Small intestine (tissue), 7 donors: ENCODE measurements around the gene ASIC5. TPM values are rescaled to one million over a fixed set of nuclear protein-coding genes. Genes with fewer than 3 reads are reported as not detected.
"Not testable (repeated sequence)": the region's sequence is repeated elsewhere in the genome, so short reads cannot be mapped to it uniquely, and the experiment has no call there.

ENCODE experiments used
- DNase-seq, 2 donors: peaks; one replicate each; pipeline versions ENCODE4 v3.0.0 to v3.0.0-alpha.2; 2013
- FAIRE-seq: peaks from 2 replicates; lab custom pipeline; 2012; peaks lifted over from hg19 to GRCh38; lab: Jason Lieb, UNC
- H3K27ac ChIP-seq, 3 donors: one replicate each; pipeline ENCODE4 v1.5.1; 2013; ENCODE audit warnings: low read length in 2 of 3, mild to moderate bottlenecking in 2 of 3, control low read depth in 1 of 3, inconsistent platforms in 1 of 3, low read depth in 1 of 3, moderate library complexity in 1 of 3
- H3K27me3 ChIP-seq, 3 donors: one replicate each; pipeline ENCODE4 v1.6.1; 2013; ENCODE audit warnings: low read length in 3 of 3, inconsistent platforms in 1 of 3; ENCODE audit not compliant: control insufficient read depth in 3 of 3, insufficient read depth in 3 of 3
- H3K36me3 ChIP-seq, 3 donors: one replicate each; pipeline ENCODE4 v1.6.1; 2013; ENCODE audit warnings: low read length in 3 of 3, inconsistent platforms in 1 of 3, low read depth in 1 of 3, mild to moderate bottlenecking in 1 of 3, moderate library complexity in 1 of 3; ENCODE audit not compliant: control insufficient read depth in 3 of 3, insufficient read depth in 2 of 3
- H3K4me1 ChIP-seq, 3 donors: one replicate each; pipeline ENCODE4 v1.6.1; 2013; ENCODE audit warnings: low read length in 2 of 3, inconsistent platforms in 1 of 3, low read depth in 1 of 3, mild to moderate bottlenecking in 1 of 3, moderate library complexity in 1 of 3; ENCODE audit not compliant: control insufficient read depth in 3 of 3, insufficient read depth in 2 of 3
- H3K4me3 ChIP-seq, 3 donors: one replicate each; pipeline ENCODE4 v1.5.1; 2013; ENCODE audit warnings: low read length in 3 of 3, control low read depth in 1 of 3, inconsistent platforms in 1 of 3, low read depth in 1 of 3, mild to moderate bottlenecking in 1 of 3, moderate library complexity in 1 of 3
- H3K9me3 ChIP-seq, 2 donors: one replicate each; pipeline ENCODE4 v1.6.1; 2013; ENCODE audit warnings: low read depth in 1 of 2, low read length in 1 of 2; ENCODE audit not compliant: control insufficient read depth in 2 of 2, insufficient read depth in 1 of 2
- WGBS, 3 donors: extraction: QIAGEN DNeasy Blood & Tissue Kit; methylation state at CpG; one replicate each; pipeline ENCODE4 v1.1.7; 2013; 5-methylcytosine and 5-hydroxymethylcytosine counted together
- polyA plus RNA-seq, 4 donors: library from polyadenylated mRNA; stranded (reverse) in 3 of 4; unstranded in 1 of 4; fragments of 200-250 nt in 3 of 4; fragments of 120-200 nt in 1 of 4; gene quantifications; one replicate each; pipeline versions ENCODE4 v1.2.1 to v1.2.3, GENCODE V29; 2013
- donor health status: healthy with polysubstance abuse.
- donor health status: control.
- donor health status: control.
- donor health status: Bipolar disorder and iron deficiency.
- donor health status: healthy.

Gene ASIC5
- polyA plus RNA-seq, 4 donors, result 1.0 TPM; not detected in 3

DNA sequence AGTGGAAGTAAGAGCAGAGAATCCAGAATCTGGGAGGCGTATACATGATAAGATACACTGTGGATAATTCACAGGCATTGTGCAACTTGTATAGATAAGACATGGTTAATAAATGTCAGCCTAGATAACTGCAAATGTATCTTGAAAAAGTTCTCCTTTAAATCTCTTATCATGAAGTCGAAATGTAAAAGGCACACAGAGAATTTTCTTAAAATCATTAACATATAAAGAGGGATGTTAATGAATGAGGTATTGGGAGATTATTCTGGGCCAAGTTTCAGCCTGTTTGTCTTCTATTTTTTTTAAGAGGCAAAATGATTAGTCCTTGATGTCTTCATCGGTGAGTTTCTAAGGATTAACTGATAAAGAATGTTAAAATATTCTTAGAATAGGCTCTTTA is 38.3 kb upstream of the ASIC5 start:
- H3K27me3 ChIP-seq, result no peaks in the 10 kb centered on the region
- no peaks in the 10 kb centered on the region for H3K36me3 ChIP-seq
- H3K27ac ChIP-seq, result no peak overlapping the region
- no peak overlapping the region for H3K4me3 ChIP-seq
- no peak for FAIRE-seq
- peak; percentile 15 to 45 for DNase-seq
- H3K4me1 ChIP-seq, result peaks cover 0 to 22% (median 4%) of the 10 kb centered on the region in 3 donors
- no peaks in the 10 kb centered on the region for H3K9me3 ChIP-seq
- WGBS, 3 donors, result 13 to 44% (median 27%) methylated on average over 3 of the region's 3 CpGs

DNA sequence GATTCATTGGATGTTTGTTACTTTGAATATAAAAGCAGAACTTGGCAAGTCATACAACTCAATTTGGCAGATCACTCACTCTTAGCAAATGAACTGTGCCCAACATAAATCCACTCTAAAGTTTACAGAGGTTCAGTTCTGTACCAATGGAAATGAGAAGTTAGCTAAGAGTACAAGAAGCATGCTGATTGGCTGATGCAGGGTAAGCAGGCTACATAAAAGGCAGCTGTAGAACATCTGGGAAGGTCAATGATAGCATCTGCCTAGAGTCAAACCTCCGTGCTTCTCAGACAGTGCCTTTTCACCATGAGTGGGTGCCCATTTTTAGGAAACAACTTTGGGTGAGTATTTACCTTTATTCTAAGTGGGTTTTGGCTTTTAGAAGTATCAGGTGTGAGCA is 37.4 kb upstream of the ASIC5 start, which contains the start of gene TDO2:
Gene TDO2 (plus strand): TSS at position 244 of the 400 bp plus-strand sequence. CDS start 63 bp downstream, at position 307.
- Histone ChIP-seq H3K4me1 (peaks cover 0 to 19% (median 4%) of the 10 kb centered on the region in 3 donors), H3K27ac (no peak within 1 kb of the TSS), H3K4me3 (no peak within 1 kb of the TSS), H3K36me3 (no peaks in the 10 kb centered on the region), H3K9me3 (peaks cover 0 to under 1% of the 10 kb centered on the region in 2 donors), H3K27me3 (no peaks in the 10 kb centered on the region)
- DNase-seq, result no peak
- FAIRE-seq, result no peak
- 17 to 57% (median 35%) methylated on average over 1 of the region's 1 CpG for WGBS, 3 donors

DNA sequence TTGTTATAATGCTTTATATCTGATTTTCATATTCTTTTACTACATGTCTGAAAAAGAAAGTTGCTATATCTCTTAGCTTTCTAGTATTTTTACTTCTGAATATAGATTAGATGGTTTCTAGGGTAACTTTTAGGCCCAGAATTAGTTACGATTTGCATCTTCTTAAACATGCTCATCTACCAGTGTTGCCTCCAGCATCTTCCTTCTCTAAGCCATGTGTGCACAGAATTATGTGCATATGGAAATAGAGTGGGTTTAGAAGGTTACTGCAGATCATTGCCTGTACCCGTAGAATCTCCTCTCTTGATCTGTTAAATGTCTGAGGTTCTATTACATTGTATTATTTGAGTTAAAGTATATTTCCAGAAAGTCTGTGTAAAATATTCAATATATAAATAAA is 34.9 kb upstream of the ASIC5 start:
- H3K36me3 ChIP-seq, result no peaks in the 10 kb centered on the region
- peaks cover 0 to 10% of the 10 kb centered on the region in 2 donors for H3K9me3 ChIP-seq
- 83 to 95% (median 89%) methylated on average over 2 of the region's 2 CpGs for WGBS, 3 donors
- H3K27me3 ChIP-seq, result no peaks in the 10 kb centered on the region
- no peak for FAIRE-seq
- H3K27ac ChIP-seq, result no peak overlapping the region
- H3K4me1 ChIP-seq, result peaks cover 0 to 14% (median 2%) of the 10 kb centered on the region in 3 donors
- no peak for DNase-seq
- H3K4me3 ChIP-seq, result no peak overlapping the region

DNA sequence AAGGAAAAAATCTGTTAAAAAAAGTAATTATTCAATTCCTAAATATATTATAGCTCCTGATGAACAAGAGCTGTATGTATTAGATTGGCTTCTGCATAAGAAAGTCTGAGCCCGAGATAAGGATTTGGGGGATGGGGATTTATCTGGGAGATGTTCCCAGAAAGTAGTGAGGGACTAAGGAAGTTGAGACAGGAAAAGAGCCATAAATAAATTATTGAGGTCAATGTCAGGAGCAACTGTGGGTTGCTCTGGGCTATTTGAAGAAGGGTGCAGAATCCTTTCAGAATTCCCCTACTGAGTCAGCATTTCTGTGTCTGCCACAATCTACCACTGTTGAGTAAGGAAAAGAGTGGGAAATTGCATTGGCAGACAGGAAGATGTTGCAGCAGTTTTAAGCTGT is 34.3 kb upstream of the ASIC5 start:
- Histone ChIP-seq H3K27ac (no peak overlapping the region), H3K4me1 (peaks cover 0 to 11% (median 2%) of the 10 kb centered on the region in 3 donors), H3K27me3 (no peaks in the 10 kb centered on the region), H3K9me3 (peaks cover 0 to 10% of the 10 kb centered on the region in 2 donors), H3K36me3 (no peaks in the 10 kb centered on the region), H3K4me3 (no peak overlapping the region)
- DNase-seq, result peak in 1 of 2 donors; percentile 48
- 32 to 40% (median 39%) methylated on average over 1 of the region's 1 CpG for WGBS, 3 donors
- no peak for FAIRE-seq

DNA sequence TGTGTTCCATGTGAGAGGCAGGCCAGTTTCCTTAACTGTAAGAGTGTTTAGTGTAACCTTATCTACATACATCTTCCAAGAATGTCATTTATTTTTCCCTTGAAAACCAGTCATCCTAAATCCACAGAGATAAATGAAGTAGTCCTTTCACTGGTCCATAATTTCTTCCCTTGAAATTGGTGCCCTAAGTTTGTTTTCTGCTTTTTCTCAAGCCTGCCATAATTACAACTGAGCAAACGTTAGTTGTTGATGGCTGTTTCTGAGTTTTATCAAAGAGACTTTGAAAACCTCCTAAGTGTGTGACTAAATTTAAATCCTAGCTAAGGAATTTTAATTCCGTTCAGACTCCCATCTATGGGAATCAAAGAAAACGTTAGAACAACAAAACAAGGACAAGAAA is 33.8 kb upstream of the ASIC5 start:
- DNase-seq, result peak in 1 of 2 donors; percentile 52
- Histone ChIP-seq H3K4me1 (peaks cover 0 to 8% (median 2%) of the 10 kb centered on the region in 3 donors), H3K27me3 (no peaks in the 10 kb centered on the region), H3K4me3 (no peak overlapping the region), H3K27ac (peak overlapping the region in 1 of 3 donors; percentile 0), H3K9me3 (peaks cover 0 to 10% of the 10 kb centered on the region in 2 donors), H3K36me3 (no peaks in the 10 kb centered on the region)
- 7 to 11% (median 10%) methylated on average over 3 of the region's 3 CpGs for WGBS, 3 donors
- no peak for FAIRE-seq

DNA sequence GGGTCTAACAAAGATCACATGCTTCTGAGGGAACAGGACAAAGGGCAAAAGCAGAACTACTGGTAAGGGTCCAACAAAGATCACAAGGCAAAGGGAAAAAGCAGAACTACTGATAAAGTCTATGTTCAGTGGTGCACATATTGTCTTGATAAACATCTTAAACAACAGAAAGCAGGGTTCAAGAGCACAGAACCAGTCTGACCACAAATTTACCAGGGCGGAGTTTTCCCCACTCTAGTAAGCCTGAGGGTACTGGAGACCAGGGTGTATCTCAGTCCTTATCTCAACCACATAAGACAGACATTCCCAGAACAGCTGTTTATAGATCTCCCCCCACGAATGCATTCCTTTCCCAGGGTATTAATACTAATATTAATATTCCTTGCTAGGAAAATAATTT is 32.3 kb upstream of the ASIC5 start:
- not testable (repeated sequence) for H3K27me3 ChIP-seq, H3K27ac ChIP-seq, H3K36me3 ChIP-seq, H3K4me1 ChIP-seq, FAIRE-seq, DNase-seq, H3K9me3 ChIP-seq, H3K4me3 ChIP-seq
- 85 to 89% (median 87%) methylated on average over 2 of the region's 2 CpGs for WGBS, 3 donors

DNA sequence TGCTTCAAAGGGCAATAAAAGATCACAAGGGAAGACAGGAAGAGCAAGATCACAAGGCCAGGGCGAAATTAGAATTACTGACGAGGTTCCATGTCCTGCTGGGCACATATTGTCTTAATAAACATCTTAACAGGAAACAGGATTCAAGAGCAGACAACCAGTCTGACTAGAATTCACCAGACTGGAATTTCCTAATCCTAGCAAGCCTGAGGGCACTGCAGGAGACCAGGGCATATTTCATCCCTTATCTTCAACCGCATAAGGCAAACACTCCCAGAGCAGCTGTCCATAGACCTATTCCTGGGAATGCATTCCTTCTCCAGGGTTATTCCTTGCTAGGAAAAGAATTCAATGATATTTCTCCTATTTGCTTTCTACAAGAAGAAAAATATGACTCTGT is 25.0 kb upstream of the ASIC5 start:
- WGBS, 3 donors, result 49 to 62% (median 57%) methylated on average over 3 of the region's 3 CpGs
- Histone ChIP-seq H3K9me3 (peaks cover 0 to 17% of the 10 kb centered on the region in 2 donors), H3K27ac (no peak overlapping the region), H3K4me3 (no peak overlapping the region), H3K4me1 (peaks cover 0 to 12% (median 0%) of the 10 kb centered on the region in 3 donors), H3K27me3 (no peaks in the 10 kb centered on the region), H3K36me3 (no peaks in the 10 kb centered on the region)
- FAIRE-seq (no peak), DNase-seq (no peak)

DNA sequence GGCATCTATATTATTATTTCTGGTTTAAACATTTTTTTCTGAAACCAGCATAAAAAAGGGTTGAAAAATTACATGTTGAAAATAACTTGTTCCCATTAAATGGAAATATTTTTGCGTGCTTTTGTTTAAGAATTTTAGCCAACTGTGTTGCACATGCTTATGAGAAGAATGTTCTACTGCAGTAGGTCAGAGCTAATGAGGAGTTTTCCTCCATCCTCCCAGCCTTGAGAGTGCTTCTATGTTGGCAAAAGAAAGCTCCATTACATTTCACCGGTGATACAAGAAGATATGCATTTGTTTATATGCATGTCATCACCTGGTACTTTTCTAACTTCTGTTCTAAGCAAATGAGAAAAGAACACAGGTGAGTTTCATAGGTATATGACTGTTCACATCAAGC is 23.9 kb upstream of the ASIC5 start:
- WGBS, 3 donors, result 76 to 95% (median 85%) methylated on average over 2 of the region's 2 CpGs
- peaks cover 0 to 12% (median 0%) of the 10 kb centered on the region in 3 donors for H3K4me1 ChIP-seq
- H3K36me3 ChIP-seq, result no peaks in the 10 kb centered on the region
- H3K27me3 ChIP-seq, result no peaks in the 10 kb centered on the region
- peak overlapping the region in 1 of 3 donors; percentile 56 for H3K27ac ChIP-seq
- H3K9me3 ChIP-seq, result peaks cover 0 to 17% of the 10 kb centered on the region in 2 donors
- no peak overlapping the region for H3K4me3 ChIP-seq
- DNase-seq (no peak), FAIRE-seq (no peak)
